HepG2 (cell line): Measurements from ENCODE around the gene IL17C. TPM values are rescaled to one million over a fixed set of nuclear protein-coding genes. Genes with fewer than 3 reads are reported as not detected.
A peak's percentile ranks its signal among the peaks of the same experiment; 100 is the strongest.

Experiments
- ATF1 ChIP-seq: IDR thresholded peaks from 2 replicates; pipeline ENCODE4 v1.6.1; 2016; ENCODE audit warnings: mild to moderate bottlenecking, control low read depth
- DPF2 ChIP-seq: sonication (generic); formaldehyde crosslinking; IDR thresholded peaks from 2 replicates; pipeline ENCODE4 v1.4.0; 2020; ENCODE audit warnings: mild to moderate bottlenecking, low read depth, missing genetic modification reagents, borderline replicate concordance
- EED ChIP-seq: sonication (generic); formaldehyde crosslinking; IDR thresholded peaks from 2 replicates; pipeline ENCODE4 v1.5.0; 2020; ENCODE audit warnings: mild to moderate bottlenecking, missing genetic modification reagents
- ELF1 ChIP-seq: sonication (generic); formaldehyde crosslinking; IDR thresholded peaks from 2 replicates; pipeline ENCODE4 v1.4.0; 2020; ENCODE audit warnings: missing genetic modification reagents
- FOXK1 ChIP-seq: sonication (generic); formaldehyde crosslinking; IDR thresholded peaks from 2 replicates; pipeline ENCODE4 v1.4.0; 2020; ENCODE audit warnings: low read depth, missing genetic modification reagents, borderline replicate concordance
- KDM4B ChIP-seq: sonication (generic); formaldehyde crosslinking; IDR thresholded peaks from 2 replicates; pipeline ENCODE4 v1.4.0; 2020; ENCODE audit warnings: missing genetic modification reagents
- POGZ ChIP-seq: sonication (generic); formaldehyde crosslinking; IDR thresholded peaks from 2 replicates; pipeline ENCODE4 v1.4.0; 2020; ENCODE audit warnings: mild to moderate bottlenecking, missing genetic modification reagents
- TBX2 ChIP-seq: sonication (generic); formaldehyde crosslinking; IDR thresholded peaks from 2 replicates; pipeline ENCODE4 v1.5.0; 2020; ENCODE audit warnings: missing genetic modification reagents, mild to moderate bottlenecking, borderline replicate concordance
- XRCC5 ChIP-seq: fragments of 200-400 bp; formaldehyde crosslinking; optimal IDR thresholded peaks from 2 replicates; pipeline ENCODE3; 2017; ENCODE audit warnings: mild to moderate bottlenecking, low read length
- ZFP1 ChIP-seq: IDR thresholded peaks from 2 replicates; pipeline ENCODE4 v1.6.1; 2016
- ZNF501 ChIP-seq: sonication (generic); formaldehyde crosslinking; IDR thresholded peaks from 2 replicates; pipeline ENCODE4 v1.5.1; 2020; ENCODE audit warnings: mild to moderate bottlenecking, moderate library complexity, missing genetic modification reagents
- ZNF652 ChIP-seq: IDR thresholded peaks from 2 replicates; pipeline ENCODE4 v1.6.1; 2016; ENCODE audit warnings: low read depth, borderline replicate concordance
- ZNF660 ChIP-seq: sonication (generic); formaldehyde crosslinking; IDR thresholded peaks from 2 replicates; pipeline ENCODE4 v1.5.1; 2020; ENCODE audit warnings: mild to moderate bottlenecking, low read depth, missing genetic modification reagents, borderline replicate concordance
- ZSCAN9 ChIP-seq: IDR thresholded peaks from 2 replicates; pipeline ENCODE4 v1.6.1; 2016; ENCODE audit warnings: borderline replicate concordance
- ZZZ3 ChIP-seq: sonication (generic); formaldehyde crosslinking; IDR thresholded peaks from 2 replicates; pipeline ENCODE4 v1.4.0; 2020; ENCODE audit warnings: missing genetic modification reagents, mild to moderate bottlenecking, borderline replicate concordance
- polyA plus RNA-seq, 8 experiments: library from polyadenylated mRNA; depleted of rRNA in 3 of 8; stranded (reverse) in 7 of 8; unstranded in 1 of 8; fragments of >200 nt; fragmentation: Illumina TruSeq in 4 of 8; extraction: Trizol in 4 of 8; gene quantifications; 2 replicates each; pipeline versions ENCODE4 v1.2.1 to v1.2.3, GENCODE V29; 2011 to 2016; ENCODE audit warnings: low read depth in 4 of 8, missing spikeins in 1 of 8, mixed read lengths in 1 of 8; ENCODE audit not compliant: insufficient read depth in 1 of 8
- total RNA-seq, 5 experiments: library from RNA; depleted of rRNA; stranded (reverse); fragments of >200 nt; fragmentation: Illumina TruSeq; extraction: Trizol; gene quantifications; 2 replicates each; pipeline ENCODE4 v1.2.3, GENCODE V29; 2016; ENCODE audit warnings: low read depth in 1 of 5
- TF ChIP-seq, protein P1 (sequence below): sonication (generic); formaldehyde crosslinking; IDR thresholded peaks from 2 replicates; pipeline ENCODE4 v1.8.1; 2023; ENCODE audit warnings: mild to moderate bottlenecking, inconsistent platforms, moderate library complexity, missing genetic modification reagents, borderline replicate concordance
- TF ChIP-seq, protein P2 (sequence below): sonication (generic); formaldehyde crosslinking; IDR thresholded peaks from 2 replicates; pipeline ENCODE4 v1.5.0; 2020; ENCODE audit warnings: mild to moderate bottlenecking, missing genetic modification reagents
- TF ChIP-seq, protein P3 (sequence below): sonication (generic); formaldehyde crosslinking; IDR thresholded peaks from 2 replicates; pipeline ENCODE4 v1.9.0; 2022; ENCODE audit warnings: low read depth, missing genetic modification reagents
- TF ChIP-seq, protein P4 (sequence below): IDR thresholded peaks from 2 replicates; pipeline ENCODE4 v1.6.1; 2016; ENCODE audit warnings: low read depth, borderline replicate concordance
- TF ChIP-seq, protein P5 (sequence below): sonication (generic); formaldehyde crosslinking; IDR thresholded peaks from 2 replicates; pipeline ENCODE4 v1.9.0; 2021; ENCODE audit warnings: missing genetic modification reagents, mild to moderate bottlenecking, borderline replicate concordance
- TF ChIP-seq, protein P6 (sequence below): sonication (generic); formaldehyde crosslinking; IDR thresholded peaks from 2 replicates; pipeline ENCODE4 v1.4.0; 2020; ENCODE audit warnings: missing genetic modification reagents

IL17C gene
- total and polyA plus RNA-seq, 2 of the 13 experiments (the other 11 are each of a cell fraction or from before 2014, with no cell fraction given) = not detected

DNA sequence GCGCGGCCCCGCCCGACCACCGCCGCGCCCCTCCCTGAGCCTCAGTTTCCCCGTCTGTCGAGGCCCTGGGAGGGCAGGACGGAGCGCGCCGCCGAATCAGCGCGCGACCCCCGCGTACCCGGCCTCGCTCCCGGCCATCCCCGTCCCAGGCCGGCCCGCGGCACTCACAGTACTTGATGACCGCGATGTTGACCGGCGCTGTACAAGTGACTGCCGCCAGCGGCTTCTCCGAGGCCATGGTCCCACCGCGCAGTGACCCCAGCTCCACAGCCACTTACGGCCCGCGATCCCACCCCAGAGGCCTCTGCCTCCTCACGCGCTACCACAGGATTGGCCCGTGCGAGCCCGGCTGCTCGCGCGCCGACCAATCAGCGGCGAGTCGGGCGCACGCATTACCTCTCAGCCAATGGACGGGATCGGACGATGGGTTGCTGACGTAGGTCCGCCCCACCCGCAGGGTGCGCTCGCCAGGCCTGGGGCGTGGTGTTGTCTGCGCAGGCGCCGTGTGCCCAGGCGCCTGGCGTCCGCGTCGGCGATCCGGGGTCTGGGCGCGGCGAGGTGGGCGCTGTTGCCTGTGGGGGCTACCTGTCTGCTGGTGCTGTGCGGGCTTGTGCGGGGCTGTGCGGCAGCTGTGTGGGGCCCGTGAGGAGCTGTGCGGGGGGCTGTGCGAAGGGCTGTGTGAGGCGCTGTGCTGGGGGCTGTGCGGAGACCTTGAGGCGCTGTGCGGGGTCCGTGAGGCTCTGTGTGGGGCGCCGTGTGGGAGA is 24.7 kb downstream of the IL17C start, which contains the start of gene MVD (continued):
- TF ChIP-seq, protein P1, sequence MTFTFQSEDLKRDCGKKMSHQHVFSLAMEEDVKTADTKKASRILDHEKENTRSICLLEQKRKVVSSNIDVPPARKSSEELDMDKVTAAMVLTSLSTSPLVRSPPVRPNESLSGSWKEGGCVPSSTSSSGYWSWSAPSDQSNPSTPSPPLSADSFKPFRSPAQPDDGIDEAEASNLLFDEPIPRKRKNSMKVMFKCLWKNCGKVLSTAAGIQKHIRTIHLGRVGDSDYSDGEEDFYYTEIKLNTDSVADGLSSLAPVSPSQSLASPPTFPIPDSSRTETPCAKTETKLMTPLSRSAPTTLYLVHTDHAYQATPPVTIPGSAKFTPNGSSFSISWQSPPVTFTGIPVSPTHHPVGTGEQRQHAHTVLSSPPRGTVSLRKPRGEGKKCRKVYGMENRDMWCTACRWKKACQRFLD (CRISPR knock-in tag) = peak; percentile 92; the same call in 1 of the 2 replicates
- TF ChIP-seq XRCC5 (peak; percentile 62), ZNF501 (CRISPR knock-in tag) (peak; percentile 91), TBX2 (CRISPR knock-in tag) (peak; percentile 85), ZNF652 (CRISPR knock-in tag) (no peak), ELF1 (CRISPR knock-in tag) (peak; percentile 84), ATF1 (peak; percentile 87), EED (CRISPR knock-in tag) (0 out of 2 replicates have a peak, but pooled peaks have one; percentile 72), ZZZ3 (peak; percentile 59; the same call in 1 of the 2 replicates), DPF2 (CRISPR knock-in tag) (no peak), ZNF660 (CRISPR knock-in tag) (no peak), ZSCAN9 (peak; percentile 80; the same call in 1 of the 2 replicates), FOXK1 (CRISPR knock-in tag) (peak; percentile 81), KDM4B (CRISPR knock-in tag) (peak; percentile 68; the same call in 1 of the 2 replicates), ZFP1 (CRISPR knock-in tag) (no peak), POGZ (CRISPR knock-in tag) (peak; percentile 76; the same call in 1 of the 2 replicates)
- TF ChIP-seq, protein P2, sequence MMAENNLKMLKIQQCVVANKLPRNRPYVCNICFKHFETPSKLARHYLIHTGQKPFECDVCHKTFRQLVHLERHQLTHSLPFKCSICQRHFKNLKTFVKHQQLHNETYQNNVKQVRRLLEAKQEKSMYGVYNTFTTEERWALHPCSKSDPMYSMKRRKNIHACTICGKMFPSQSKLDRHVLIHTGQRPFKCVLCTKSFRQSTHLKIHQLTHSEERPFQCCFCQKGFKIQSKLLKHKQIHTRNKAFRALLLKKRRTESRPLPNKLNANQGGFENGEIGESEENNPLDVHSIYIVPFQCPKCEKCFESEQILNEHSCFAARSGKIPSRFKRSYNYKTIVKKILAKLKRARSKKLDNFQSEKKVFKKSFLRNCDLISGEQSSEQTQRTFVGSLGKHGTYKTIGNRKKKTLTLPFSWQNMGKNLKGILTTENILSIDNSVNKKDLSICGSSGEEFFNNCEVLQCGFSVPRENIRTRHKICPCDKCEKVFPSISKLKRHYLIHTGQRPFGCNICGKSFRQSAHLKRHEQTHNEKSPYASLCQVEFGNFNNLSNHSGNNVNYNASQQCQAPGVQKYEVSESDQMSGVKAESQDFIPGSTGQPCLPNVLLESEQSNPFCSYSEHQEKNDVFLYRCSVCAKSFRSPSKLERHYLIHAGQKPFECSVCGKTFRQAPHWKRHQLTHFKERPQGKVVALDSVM (CRISPR knock-in tag) = peak; percentile 96
- TF ChIP-seq, protein P3, sequence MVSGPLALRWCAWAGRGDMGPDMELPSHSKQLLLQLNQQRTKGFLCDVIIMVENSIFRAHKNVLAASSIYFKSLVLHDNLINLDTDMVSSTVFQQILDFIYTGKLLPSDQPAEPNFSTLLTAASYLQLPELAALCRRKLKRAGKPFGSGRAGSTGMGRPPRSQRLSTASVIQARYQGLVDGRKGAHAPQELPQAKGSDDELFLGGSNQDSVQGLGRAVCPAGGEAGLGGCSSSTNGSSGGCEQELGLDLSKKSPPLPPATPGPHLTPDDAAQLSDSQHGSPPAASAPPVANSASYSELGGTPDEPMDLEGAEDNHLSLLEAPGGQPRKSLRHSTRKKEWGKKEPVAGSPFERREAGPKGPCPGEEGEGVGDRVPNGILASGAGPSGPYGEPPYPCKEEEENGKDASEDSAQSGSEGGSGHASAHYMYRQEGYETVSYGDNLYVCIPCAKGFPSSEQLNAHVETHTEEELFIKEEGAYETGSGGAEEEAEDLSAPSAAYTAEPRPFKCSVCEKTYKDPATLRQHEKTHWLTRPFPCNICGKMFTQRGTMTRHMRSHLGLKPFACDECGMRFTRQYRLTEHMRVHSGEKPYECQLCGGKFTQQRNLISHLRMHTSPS (CRISPR knock-in tag) = 0 out of 2 replicates have a peak, but pooled peaks have one; percentile 47
- TF ChIP-seq, protein P4, sequence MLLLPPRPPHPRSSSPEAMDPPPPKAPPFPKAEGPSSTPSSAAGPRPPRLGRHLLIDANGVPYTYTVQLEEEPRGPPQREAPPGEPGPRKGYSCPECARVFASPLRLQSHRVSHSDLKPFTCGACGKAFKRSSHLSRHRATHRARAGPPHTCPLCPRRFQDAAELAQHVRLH (CRISPR knock-in tag) = peak; percentile 97
- TF ChIP-seq, protein P5, sequence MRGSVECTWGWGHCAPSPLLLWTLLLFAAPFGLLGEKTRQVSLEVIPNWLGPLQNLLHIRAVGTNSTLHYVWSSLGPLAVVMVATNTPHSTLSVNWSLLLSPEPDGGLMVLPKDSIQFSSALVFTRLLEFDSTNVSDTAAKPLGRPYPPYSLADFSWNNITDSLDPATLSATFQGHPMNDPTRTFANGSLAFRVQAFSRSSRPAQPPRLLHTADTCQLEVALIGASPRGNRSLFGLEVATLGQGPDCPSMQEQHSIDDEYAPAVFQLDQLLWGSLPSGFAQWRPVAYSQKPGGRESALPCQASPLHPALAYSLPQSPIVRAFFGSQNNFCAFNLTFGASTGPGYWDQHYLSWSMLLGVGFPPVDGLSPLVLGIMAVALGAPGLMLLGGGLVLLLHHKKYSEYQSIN (CRISPR knock-in tag) = no peak
- TF ChIP-seq, protein P6, sequence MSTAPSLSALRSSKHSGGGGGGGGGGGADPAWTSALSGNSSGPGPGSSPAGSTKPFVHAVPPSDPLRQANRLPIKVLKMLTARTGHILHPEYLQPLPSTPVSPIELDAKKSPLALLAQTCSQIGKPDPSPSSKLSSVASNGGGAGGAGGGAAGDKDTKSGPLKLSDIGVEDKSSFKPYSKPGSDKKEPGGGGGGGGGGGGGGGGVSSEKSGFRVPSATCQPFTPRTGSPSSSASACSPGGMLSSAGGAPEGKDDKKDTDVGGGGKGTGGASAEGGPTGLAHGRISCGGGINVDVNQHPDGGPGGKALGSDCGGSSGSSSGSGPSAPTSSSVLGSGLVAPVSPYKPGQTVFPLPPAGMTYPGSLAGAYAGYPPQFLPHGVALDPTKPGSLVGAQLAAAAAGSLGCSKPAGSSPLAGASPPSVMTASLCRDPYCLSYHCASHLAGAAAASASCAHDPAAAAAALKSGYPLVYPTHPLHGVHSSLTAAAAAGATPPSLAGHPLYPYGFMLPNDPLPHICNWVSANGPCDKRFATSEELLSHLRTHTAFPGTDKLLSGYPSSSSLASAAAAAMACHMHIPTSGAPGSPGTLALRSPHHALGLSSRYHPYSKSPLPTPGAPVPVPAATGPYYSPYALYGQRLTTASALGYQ (CRISPR knock-in tag) = peak; percentile 47; the same call in 1 of the 2 replicates
